Kidney (tissue), 14 donors: Measurements from ENCODE around the gene ZNF672. TPM values are rescaled to one million over a fixed set of nuclear protein-coding genes. Genes with fewer than 3 reads are reported as not detected.

Source experiments
- DNase-seq, 5 donors: peaks; one replicate each; pipeline ENCODE4 v3.0.0-alpha.2; 2013 to 2020
- FAIRE-seq: peaks from 2 replicates; lab custom pipeline; 2012; peaks lifted over from hg19 to GRCh38; lab: Jason Lieb, UNC
- H3K27ac ChIP-seq, 2 donors: one replicate each; pipeline ENCODE4 v1.7.0; 2013; ENCODE audit warnings: low read depth in 2 of 2, low read length in 2 of 2, inconsistent platforms in 1 of 2
- H3K27me3 ChIP-seq: one replicate; pipeline ENCODE4 v1.7.1; 2013; ENCODE audit warnings: low read length, inconsistent platforms; ENCODE audit not compliant: control insufficient read depth, insufficient read depth
- H3K36me3 ChIP-seq, 3 donors: one replicate each; pipeline versions ENCODE4 v1.7.0 to v1.7.1; 2013; ENCODE audit warnings: low read length in 3 of 3, control low read depth in 1 of 3, inconsistent platforms in 1 of 3; ENCODE audit not compliant: insufficient read depth in 3 of 3, control insufficient read depth in 2 of 3
- H3K4me1 ChIP-seq, 3 donors: one replicate each; pipeline versions ENCODE4 v1.7.0 to v1.7.1; 2013; ENCODE audit warnings: low read length in 3 of 3, inconsistent platforms in 1 of 3, low read depth in 1 of 3; ENCODE audit not compliant: control insufficient read depth in 2 of 3, insufficient read depth in 2 of 3
- H3K4me3 ChIP-seq, 3 donors: one replicate each; pipeline versions ENCODE4 v1.7.0 to v1.8.1; 2013; ENCODE audit warnings: low read length in 3 of 3, control low read depth in 1 of 3, inconsistent platforms in 1 of 3
- H3K9ac ChIP-seq, 3 donors: one replicate each; pipeline versions ENCODE4 v1.7.0 to v1.7.1; 2013; ENCODE audit warnings: low read length in 3 of 3, control low read depth in 1 of 3, inconsistent platforms in 1 of 3
- H3K9me3 ChIP-seq, 3 donors: one replicate each; pipeline versions ENCODE4 v1.7.0 to v1.7.1; 2013; ENCODE audit warnings: low read length in 3 of 3, control low read depth in 1 of 3, inconsistent platforms in 1 of 3; ENCODE audit not compliant: control insufficient read depth in 2 of 3, insufficient read depth in 1 of 3
- CTCF ChIP-seq: IDR thresholded peaks from 3 replicates; pipeline ENCODE4 v1.5.1; 2012; ENCODE audit warnings: mild to moderate bottlenecking, moderate library complexity, borderline replicate concordance; ENCODE audit not compliant: insufficient read depth; ENCODE audit errors: extremely low read depth
- intact Hi-C: fragments of 100-400 bp; cut with DNase I; formaldehyde crosslinking; loops from one replicate; pipeline ENCODE4 v1.11.1; 2022
- polyA plus RNA-seq: library from polyadenylated mRNA; stranded (reverse); fragments of 350-450 nt; fragmentation: Illumina TruSeq; extraction: RNeasy Lipid Tissue Mini Kit (QIAGEN cat#74804); gene quantifications from one replicate; pipeline ENCODE4 v1.2.3, GENCODE V29; 2014; ENCODE audit warnings: low read depth, low replicate concordance; ENCODE audit not compliant: insufficient read depth
- total RNA-seq: library from RNA; stranded (reverse); fragmentation: NEBNext Ultra II Directional; extraction: Animal tissue kit (Norgen Biotek cat#: 25700); gene quantifications from one replicate; pipeline ENCODE4 v1.2.1, GENCODE V29; 2021
- donor health status: control.
- donor health status: control.
- donor health status: control.
- donor health status: control.
- donor health status: control.
- donor health status: DM: yes; HTN: yes; CAD: no.
- donor health status: Normal renal cell carcinoma (clear cell type).

ZNF672 gene
- total and polyA plus RNA-seq, 2 donors from 2014 or later, result 25.0 to 28.6 TPM

- peaks cover 2 to 13% (median 12%) of the 10 kb centered on the region in 3 donors for H3K4me1 ChIP-seq
- H3K36me3 ChIP-seq, result peaks cover 3 to 35% (median 34%) of the 10 kb centered on the region in 3 donors
- TF ChIP-seq CTCF, result no peak
These were observed 21.0 kb upstream of the ZNF672 start for GRCh38 chr1:248817065-248817464.

GRCh38 chr1:248818505-248819374, 19.3 kb upstream of the ZNF672 start:
- Histone ChIP-seq H3K27ac (no peak overlapping the region), H3K4me1 (peaks cover 2 to 28% (median 18%) of the 10 kb centered on the region in 3 donors), H3K36me3 (peaks cover 3 to 29% (median 23%) of the 10 kb centered on the region in 3 donors), H3K27me3 (no peaks in the 10 kb centered on the region), H3K9me3 (no peaks in the 10 kb centered on the region), H3K4me3 (no peak overlapping the region), H3K9ac (no peak overlapping the region)
- intact Hi-C loops, result no loop called here
- no peak for FAIRE-seq
- no peak for TF ChIP-seq CTCF
- no peak for DNase-seq

More at GRCh38 chr1:248817065-248817464, 21.0 kb upstream of the ZNF672 start:
- no peak overlapping the region for H3K27ac ChIP-seq
- no peak overlapping the region for H3K4me3 ChIP-seq
- H3K9me3 ChIP-seq, result no peaks in the 10 kb centered on the region
- H3K27me3 ChIP-seq, result no peaks in the 10 kb centered on the region
- intact Hi-C loops, result no loop called here
- no peak overlapping the region for H3K9ac ChIP-seq
- no peak for FAIRE-seq
- DNase-seq, result no peak

GRCh38 chr1:248820041-248820585, 17.9 kb upstream of the ZNF672 start:
- Histone ChIP-seq H3K9ac (no peak overlapping the region), H3K4me1 (peaks cover 2 to 41% (median 30%) of the 10 kb centered on the region in 3 donors), H3K4me3 (no peak overlapping the region), H3K36me3 (peaks cover 3 to 20% (median 11%) of the 10 kb centered on the region in 3 donors), H3K27ac (no peak overlapping the region), H3K27me3 (no peaks in the 10 kb centered on the region), H3K9me3 (no peaks in the 10 kb centered on the region)
- DNase-seq (no peak), FAIRE-seq (no peak)
- TF ChIP-seq CTCF, result no peak
- intact Hi-C loops, result no loop called here
